HG03108 (cell line): ENCODE results near the gene ZNRF1.
"Not testable (repeated sequence)": the region's sequence is repeated elsewhere in the genome, so short reads cannot be mapped to it uniquely, and the experiment has no call there.

Experiments used
- ATAC-seq: cut with Tn5 transposase; IDR thresholded peaks from one replicate; pipeline ENCODE4 v1.9.1; 2021; ENCODE audit warnings: moderate library complexity; ENCODE audit not compliant: unreplicated experiment

The ZNRF1 gene

DNA sequence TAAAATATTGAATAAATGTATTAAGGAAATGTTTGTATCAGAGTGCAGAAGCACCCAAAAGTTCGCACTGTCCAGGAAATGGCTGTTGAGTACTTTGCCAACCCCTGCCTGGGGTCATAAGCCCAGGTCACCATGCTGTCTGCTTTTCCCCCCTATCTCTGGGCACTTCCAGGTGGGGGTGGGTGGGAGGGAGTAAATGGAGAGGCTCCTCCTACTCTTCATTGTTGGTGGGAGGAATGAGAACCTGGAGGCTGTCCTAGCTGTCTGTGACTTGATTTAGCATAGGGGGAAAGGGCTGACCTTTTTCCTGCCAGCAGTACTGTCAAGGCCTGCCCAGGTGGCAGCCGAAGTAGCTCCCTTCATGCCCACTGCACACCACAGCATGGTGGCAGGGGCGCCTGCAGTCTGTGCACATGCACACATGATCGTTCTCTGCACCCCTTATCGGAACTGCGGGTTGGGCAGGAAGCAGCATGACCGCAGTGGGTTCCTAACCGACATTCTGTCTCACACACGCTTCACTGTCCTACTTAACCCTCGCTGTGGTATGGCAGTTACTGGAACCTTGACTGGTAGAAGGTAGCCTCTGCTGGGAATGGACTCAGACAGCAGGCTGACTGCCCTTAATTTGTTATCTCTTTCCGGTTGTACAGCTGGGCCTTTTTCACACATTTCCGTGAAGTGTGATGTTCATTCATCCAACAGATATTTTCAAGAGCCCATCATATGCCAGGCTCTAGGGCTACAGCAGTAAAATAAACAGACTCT, 76.3 kb downstream of the ZNRF1 start:
- ATAC-seq, result peak; percentile 92

DNA sequence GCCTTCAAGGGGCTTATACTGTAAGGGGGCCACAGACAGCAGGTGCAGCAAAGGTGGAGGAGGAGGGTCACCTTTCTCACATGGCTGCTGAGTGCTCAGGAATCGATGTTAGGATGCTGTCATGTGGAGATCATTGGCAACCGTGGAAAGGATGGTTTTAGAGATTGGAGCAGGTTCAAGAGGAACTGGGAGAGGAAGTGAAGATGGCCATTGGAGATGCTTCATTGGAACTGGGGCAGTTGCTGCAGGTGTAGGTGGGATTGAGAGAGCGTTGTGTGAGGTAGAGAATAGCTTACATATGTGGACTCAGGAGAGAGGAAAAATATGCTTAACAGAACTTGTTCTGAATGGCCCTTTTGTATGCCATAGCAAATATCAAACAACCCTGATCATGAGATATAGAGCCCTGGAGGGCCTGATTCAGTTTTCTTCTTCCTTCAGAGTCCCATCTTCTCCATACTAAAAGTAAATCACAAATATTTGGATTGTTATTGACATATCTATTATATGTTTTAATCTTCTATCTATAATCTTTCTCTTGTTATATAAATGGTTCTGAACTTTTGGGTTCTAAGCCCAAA, 77.0 kb downstream of the ZNRF1 start:
- ATAC-seq, result peak; percentile 4

DNA sequence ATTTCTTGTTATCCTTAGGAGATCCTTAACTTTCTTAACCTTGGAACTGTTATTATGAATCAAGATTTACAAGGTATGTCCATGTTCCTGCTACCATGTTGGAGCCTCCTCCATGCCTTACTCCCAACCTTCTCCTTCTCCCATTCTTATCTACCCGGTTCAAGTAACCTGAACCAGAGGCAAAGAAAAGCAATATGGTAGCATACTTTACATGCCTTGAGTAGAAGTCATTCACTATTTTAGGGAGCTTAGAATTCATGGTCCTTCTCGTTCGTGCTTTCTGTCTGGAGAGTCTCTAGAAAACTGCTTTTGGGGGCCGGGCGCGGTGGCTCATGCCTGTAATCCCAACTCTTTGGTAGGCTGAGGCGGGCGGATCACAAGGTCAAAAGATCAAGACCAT, 80.1 kb downstream of the ZNRF1 start:
- ATAC-seq, result no peak

GRCh38 chr16:75079346-75079926, 80.6 kb downstream of the ZNRF1 start:
- ATAC-seq, result no peak

- no peak for ATAC-seq
Measured at GRCh38 chr16:75080205-75081029, 81.6 kb downstream of the ZNRF1 start.

DNA sequence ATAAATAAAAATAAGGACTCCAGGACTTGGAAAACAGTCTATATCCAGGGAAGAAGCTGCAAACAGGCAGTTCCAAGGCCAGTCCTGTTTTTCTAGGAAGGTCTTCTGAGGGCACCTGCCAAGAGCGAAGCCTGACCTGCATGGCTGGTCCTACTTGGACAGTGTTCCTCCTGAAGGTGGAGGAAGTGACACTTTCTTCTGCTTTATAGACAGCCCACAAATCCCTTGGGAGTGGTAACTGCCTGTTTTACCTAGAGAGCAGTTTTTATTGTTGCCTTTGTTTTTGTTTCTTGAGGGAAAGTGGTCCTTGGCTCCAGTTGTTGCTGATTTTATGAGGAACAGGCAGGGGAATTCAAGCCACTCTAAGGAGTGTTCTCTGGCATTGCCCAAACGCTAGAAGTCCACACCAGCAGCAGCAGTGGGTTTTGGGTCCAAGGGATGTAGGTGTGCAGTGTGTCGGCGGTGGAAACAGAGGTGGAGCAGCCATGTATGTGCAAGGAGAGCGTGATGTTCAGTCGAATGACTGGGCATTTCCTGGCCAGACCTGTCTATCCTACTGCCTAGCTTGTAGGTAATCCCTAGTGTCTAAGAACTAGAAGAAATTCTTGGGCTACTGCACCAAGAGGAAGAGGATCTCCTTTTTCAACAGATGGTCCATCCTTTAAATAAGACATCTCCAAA, 82.5 kb downstream of the ZNRF1 start:
- no peak for ATAC-seq

DNA sequence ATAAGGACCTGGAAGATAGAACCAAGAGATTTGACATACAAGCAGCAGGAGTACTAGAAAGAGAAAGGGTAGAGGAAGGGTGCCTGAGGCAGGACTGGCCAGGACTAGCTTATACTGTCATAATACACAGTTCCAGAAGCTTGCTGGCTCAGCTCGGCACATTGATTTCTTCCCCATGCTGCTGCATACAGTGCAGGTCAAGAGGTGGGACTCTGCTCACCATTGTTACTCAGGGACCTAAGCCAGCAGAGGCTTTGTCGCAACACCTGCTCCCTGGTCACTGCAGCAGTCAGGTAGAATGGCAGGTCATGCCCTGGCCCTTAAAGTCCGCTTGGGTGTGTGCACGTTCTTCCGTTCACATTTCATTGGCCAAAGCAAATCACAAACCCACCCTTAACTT, 85.0 kb downstream of the ZNRF1 start:
- ATAC-seq, result no peak

DNA sequence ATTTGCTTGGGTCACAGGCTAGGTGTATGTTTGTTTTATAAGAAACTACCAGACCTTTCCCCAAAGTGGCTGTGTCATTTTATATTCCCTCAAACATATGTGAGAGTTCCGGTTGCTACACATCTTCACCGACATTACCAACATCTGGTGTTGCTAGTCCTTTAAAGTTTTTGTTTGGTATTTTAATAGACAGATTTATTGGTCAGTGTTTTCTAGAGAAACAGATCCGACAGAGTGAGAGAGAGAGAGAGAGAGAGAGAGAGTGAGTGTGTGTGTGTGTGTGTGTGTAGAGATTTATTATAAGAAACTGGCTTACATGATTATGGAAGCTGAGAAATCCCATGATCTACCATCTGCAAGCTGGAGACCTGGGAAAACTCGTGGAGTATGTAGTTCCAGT, 86.7 kb downstream of the ZNRF1 start:
- ATAC-seq, result no peak

- no peak for ATAC-seq
Measured at GRCh38 chr16:75086281-75086680, 87.5 kb downstream of the ZNRF1 start.

DNA sequence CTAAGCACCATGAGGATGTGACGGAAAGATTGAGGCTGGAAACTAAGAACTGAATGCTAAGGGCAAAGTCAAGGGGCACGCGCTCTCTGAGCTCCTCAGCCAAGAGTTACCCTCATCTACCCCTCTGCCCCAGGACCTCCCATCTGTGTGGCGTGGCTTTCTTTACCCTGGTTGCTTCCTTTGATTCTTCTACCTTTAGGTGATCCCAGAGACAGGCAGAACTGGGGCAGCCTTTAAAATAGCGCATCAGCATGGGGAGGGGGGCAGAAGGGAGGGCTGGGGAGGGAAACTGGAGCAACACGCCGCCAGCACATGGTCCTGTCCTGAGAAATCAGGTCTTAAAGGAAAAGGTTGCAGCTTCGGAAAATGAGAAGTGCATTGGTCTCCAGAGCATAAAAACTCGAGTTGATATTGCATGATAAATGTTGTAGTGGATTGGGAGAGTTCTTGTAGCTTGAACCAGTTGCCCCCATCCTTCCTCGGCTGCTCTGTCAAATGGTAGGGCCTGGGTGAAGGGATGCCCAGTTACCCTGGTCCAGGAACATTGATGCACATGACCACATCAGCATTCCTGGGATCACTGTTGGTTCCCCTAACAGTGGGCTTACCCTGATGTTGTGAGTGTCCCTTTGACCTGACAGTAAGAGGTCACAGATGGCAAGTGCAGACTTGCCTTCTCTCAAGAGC, 88.0 kb downstream of the ZNRF1 start:
- ATAC-seq, result no peak

DNA sequence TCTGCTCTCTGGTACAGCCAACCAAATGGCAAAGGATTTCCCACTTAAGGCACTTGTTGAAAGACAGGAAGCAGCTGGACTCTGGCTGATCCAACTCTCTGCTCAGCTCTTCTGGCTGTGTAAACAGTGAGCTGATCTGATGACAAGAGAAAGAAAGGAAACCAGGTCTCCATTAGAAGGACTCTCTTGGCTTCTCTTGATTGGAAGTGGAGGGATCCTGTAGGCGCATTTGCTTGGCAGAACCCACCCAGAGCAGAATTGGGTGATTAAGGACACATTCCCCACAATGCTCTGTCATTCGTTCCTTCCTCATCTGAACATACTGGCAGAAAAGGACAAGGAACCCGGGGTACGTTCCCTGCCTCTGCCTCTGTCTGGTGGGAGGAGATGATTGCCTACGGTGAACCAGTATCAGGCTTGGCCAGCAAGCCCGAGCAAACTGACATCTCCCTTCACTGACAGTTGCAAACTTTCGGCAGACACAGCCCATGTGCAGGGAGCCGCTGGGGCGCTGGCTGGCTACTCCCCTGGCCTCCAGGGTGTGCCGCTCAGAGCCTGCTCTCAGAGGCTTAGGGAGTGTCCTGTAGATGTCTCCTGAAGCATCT, 88.7 kb downstream of the ZNRF1 start:
- no peak for ATAC-seq

DNA sequence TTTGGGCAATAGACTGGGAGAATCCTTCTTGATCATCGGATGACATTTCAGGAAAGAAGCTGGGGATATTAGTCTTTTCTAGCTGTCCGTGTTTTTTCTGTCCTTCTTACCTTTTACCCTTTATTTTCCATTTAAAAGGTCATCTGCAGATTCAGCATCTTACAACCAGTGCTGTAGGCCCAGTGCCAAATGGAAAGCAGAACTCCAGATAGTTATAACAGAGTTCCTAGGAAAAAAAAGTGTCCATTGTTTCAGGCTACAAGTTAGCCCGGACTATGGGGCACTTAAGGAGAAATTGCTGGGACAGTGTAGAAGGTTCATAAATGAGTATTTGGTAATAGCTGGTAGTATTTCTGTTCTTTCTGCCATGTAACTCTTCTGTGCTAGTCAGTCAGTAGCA, 89.4 kb downstream of the ZNRF1 start:
- ATAC-seq, result no peak

DNA sequence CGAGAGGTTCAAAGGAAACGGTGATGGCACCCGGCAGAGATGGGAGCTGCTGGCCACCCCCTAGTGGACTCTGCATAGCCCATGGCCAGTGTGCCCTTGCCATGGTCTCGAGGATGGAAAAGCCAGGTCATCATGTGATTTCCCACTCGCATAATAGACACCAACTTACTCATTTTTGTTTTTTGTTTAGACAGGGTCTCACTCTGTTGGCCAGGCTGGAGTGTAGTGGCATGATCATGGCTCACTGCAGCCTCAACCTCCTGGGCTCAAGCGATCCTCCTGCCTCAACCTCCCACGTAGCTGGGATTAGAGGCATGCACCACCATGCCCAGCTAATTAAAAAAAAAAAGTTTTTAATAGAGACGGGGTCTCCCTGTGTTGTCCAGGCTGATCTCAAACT, 90.1 kb downstream of the ZNRF1 start:
- no peak for ATAC-seq

GRCh38 chr16:75089486-75090202, 90.8 kb downstream of the ZNRF1 start:
- no peak for ATAC-seq

DNA sequence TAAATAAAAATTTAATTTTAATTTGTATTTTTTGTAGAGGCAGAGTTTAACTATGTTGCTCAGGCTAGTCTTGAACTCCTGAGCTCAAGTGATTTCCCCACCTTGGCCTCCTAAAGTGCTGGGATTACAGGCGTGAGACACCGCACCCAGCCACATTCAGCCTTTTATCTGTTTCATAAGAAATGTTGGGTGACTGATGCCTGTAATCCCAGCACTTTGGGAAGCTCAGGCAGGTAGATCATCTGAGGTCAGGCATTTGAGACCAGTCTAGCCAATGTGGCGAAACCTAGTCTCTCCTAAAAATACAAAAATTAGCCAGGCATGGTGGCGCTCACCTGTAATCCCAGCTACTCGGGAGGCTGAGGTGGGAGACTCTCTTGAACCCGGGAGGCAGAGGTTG, 92.1 kb downstream of the ZNRF1 start:
- ATAC-seq, result not testable (repeated sequence)

DNA sequence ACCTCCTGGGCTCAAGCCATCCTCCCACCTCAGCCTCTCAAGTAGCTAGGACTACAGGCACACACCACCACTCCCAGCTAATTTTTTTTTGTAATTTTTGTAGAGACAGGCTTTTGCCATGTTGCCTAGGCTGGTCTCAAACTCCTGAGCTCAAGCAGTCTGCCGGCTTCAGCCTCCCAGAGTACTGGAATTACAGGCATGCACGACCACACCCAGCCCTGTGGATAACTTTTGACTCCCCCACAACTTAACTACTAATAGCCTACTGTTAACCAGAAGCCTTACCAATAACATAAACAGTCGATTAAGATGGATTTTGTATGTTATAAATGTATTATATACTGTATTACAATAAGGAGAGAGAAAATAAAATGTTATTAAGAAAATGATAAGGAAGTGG, 92.8 kb downstream of the ZNRF1 start:
- ATAC-seq, result not testable (repeated sequence)

DNA sequence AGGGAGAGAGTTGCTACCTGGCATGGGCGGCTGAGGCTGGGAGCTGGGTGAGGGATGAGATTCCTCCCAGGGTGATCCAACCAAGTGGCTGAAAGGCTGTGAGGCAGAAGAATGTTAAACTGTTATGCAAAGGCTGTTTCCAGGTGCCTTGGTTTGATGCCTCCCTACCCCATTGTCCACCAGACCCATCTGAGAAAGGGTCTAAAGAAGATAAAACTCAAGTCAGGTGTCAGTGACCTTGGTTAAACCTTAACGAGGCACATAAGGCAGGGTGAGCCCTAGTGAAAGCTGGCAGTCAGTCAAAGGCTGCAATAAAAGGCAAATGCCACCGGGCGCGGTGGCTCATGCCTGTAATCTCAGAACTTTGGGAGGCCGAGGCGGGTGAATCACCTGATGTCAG, 94.0 kb downstream of the ZNRF1 start:
- ATAC-seq, result no peak

DNA sequence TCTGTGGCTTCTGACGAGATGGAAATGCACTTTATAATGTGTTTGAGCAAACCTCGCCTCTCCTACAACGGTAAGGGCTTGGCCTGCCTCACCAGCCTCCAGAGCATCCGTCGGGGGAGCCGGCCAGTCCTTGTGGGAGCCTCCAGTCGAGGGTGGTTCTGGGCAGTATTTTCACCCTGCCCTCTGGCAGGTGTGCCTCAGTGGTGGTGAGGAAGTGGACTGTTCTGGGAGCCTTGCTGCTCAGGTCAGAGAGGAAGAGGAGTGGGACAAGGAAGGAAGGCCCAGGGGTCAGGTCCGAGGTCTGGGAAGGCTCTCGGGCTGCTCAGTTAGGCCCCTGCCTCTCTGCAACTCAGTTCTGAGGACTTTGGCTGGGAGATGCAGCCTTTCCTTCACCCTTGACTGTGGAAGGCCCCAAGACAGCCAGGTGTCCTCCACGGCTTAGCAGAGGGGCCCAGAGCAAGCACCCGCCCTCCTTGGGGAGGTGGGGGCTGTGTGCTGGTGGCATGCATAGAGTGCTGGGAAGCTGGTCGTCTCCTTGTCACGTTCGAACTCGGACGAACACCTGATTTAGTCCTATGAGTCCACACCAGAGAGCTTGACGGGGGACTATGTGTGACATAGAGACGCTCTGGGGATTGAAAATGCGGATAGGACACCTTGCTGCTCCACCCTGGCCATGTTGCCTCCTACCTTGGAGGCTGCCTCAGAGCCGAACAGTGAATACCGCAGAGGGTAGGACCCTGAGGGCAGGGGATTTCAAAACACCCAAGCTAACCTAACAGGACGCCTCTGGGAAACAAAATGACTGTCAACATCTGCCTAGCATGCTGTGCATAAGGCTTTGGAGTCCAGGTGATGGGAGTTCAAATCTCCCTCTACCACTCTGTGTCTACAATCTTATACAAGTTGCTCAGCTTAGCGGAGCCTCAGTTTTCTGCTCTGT, 95.0 kb downstream of the ZNRF1 start:
- ATAC-seq, result no peak
